K562 (cell line): ENCODE results near the gene RPS27. TPM values are rescaled to one million over a fixed set of nuclear protein-coding genes. Genes with fewer than 3 reads are reported as not detected.

Source experiments
- ATAC-seq: fragments of 200-7000 bp; cut with Tn5 transposase; 3 replicates; pipeline ENCODE4 v1.9.1; 2020; ENCODE audit warnings: moderate library complexity
- BruUV-seq: library from RNA; stranded (reverse); fragments of 400-500 nt; replicated peaks from 2 replicates; lab custom pipeline; 2021; lab: Mats Ljungman, UMichigan
- CTCF ChIA-PET: fragments of 300-600 bp; formaldehyde crosslinking; extraction: SDS; loops from one replicate; lab custom pipeline; 2021; ENCODE audit warnings: low intra/inter-chr PET ratio; lab: Yijun Ruan, JAX
- POLR2A ChIA-PET: fragments of 300-600, 350-650 bp; sonication (Branson Sonifier 250); formaldehyde crosslinking; extraction: SDS; loops from one replicate; lab custom pipeline; 2021; ENCODE audit warnings: antibody characterized with exemption, inconsistent platforms; lab: Yijun Ruan, JAX
- DNase-seq, 4 experiments: peaks; one replicate each; pipeline versions ENCODE4 v3.0.0 to v3.0.0-alpha.2; 2011 to 2018; ENCODE audit warnings: low spot score in 3 of 4, mixed read lengths in 3 of 4; ENCODE audit errors: extremely low read depth in 1 of 4
- FAIRE-seq: peaks from 2 replicates; lab custom pipeline; 2011; peaks lifted over from hg19 to GRCh38; lab: Jason Lieb, UNC
- H2AFZ ChIP-seq: 2 replicates; pipeline ENCODE4 v1.6.0; 2011; ENCODE audit warnings: low read depth, low read length, control low read depth, inconsistent platforms
- H3K27ac ChIP-seq: fragments of 200-600 bp; 3 replicates; pipeline ENCODE4 v1.8.0; 2011; ENCODE audit warnings: low read depth, mild to moderate bottlenecking, control low read depth, inconsistent platforms, low read length, moderate library complexity, mixed read lengths; ENCODE audit errors: extremely low read depth
- H3K27me3 ChIP-seq, 2 experiments: fragments of 300-600 bp in 1 of 2; 2 replicates in 1 of 2; 3 replicates in 1 of 2; pipeline versions ENCODE4 v1.6.0 to v1.8.0; 2011; ENCODE audit warnings: inconsistent platforms in 2 of 2, low read length in 2 of 2, mild to moderate bottlenecking in 1 of 2, mixed read lengths in 1 of 2, moderate library complexity in 1 of 2; ENCODE audit not compliant: control insufficient read depth in 2 of 2, insufficient read depth in 2 of 2
- H3K36me3 ChIP-seq: fragments of 300-600 bp; 3 replicates; pipeline ENCODE4 v1.8.0; 2011; ENCODE audit warnings: mild to moderate bottlenecking, low read length, inconsistent platforms; ENCODE audit not compliant: control insufficient read depth, insufficient read depth
- H3K4me1 ChIP-seq, 2 experiments: fragments of 200-600 bp in 1 of 2; replicated peaks in 1 of 2; 2 replicates in 1 of 2; 3 replicates in 1 of 2; pipeline versions ENCODE4 v1.5.1 to v1.8.0; 2011; ENCODE audit warnings: inconsistent platforms in 2 of 2, low read length in 2 of 2, mild to moderate bottlenecking in 1 of 2, mixed read lengths in 1 of 2, moderate library complexity in 1 of 2; ENCODE audit not compliant: control insufficient read depth in 2 of 2, insufficient read depth in 2 of 2
- H3K4me2 ChIP-seq: 2 replicates; pipeline ENCODE4 v1.6.1; 2011; ENCODE audit warnings: low read length, control low read depth, inconsistent platforms, mixed read lengths; ENCODE audit not compliant: insufficient read depth
- H3K4me3 ChIP-seq: fragments of 200-600 bp; sonication (generic), shearing (Covaris generic); 2 replicates; pipeline ENCODE4 v1.5.1; 2016; ENCODE audit warnings: control low read depth, inconsistent platforms
- H3K79me2 ChIP-seq: fragments of 200-600 bp; 3 replicates; pipeline ENCODE4 v1.8.0; 2011; ENCODE audit warnings: low read length, inconsistent platforms; ENCODE audit not compliant: control insufficient read depth, insufficient read depth
- H3K9ac ChIP-seq, 2 experiments: 2 replicates each; pipeline versions ENCODE4 v1.6.0 to v1.6.1; 2011; ENCODE audit warnings: low read depth in 2 of 2, low read length in 2 of 2, control low read depth in 1 of 2, inconsistent platforms in 1 of 2, mild to moderate bottlenecking in 1 of 2, mixed read lengths in 1 of 2; ENCODE audit not compliant: insufficient read depth in 1 of 2
- H3K9me1 ChIP-seq: one replicate; pipeline ENCODE4 v1.6.0; 2011; ENCODE audit warnings: inconsistent platforms, mild to moderate bottlenecking, low read length, moderate library complexity; ENCODE audit not compliant: control insufficient read depth, insufficient read depth
- H3K9me3 ChIP-seq: replicated peaks from 2 replicates; pipeline ENCODE4 v1.5.1; 2011; ENCODE audit warnings: low read depth, low read length, inconsistent platforms; ENCODE audit not compliant: control insufficient read depth, insufficient read depth
- H4K20me1 ChIP-seq: replicated peaks from 2 replicates; pipeline ENCODE4 v1.6.1; 2011; ENCODE audit warnings: low read length, inconsistent platforms, mixed read lengths; ENCODE audit not compliant: control insufficient read depth, insufficient read depth
- BCOR ChIP-seq: fragments of 450-650 bp; IDR thresholded peaks from 2 replicates; pipeline ENCODE4 v1.6.1; 2016
- COPS2 ChIP-seq: fragments of 450-650 bp; conservative IDR thresholded peaks from 2 replicates; pipeline ENCODE4 v1.6.1; 2016; ENCODE audit warnings: mild to moderate bottlenecking, moderate library complexity
- EWSR1 ChIP-seq: fragments of 450-650 bp; IDR thresholded peaks from 2 replicates; pipeline ENCODE4 v1.6.1; 2018; ENCODE audit warnings: borderline replicate concordance, mild to moderate bottlenecking, low read depth, moderate library complexity; ENCODE audit not compliant: partially characterized antibody
- GATAD2A ChIP-seq: fragments of 450-650 bp; IDR thresholded peaks from 2 replicates; pipeline ENCODE4 v1.6.1; 2017
- MYBL2 ChIP-seq, 2 experiments: fragments of 450-650 bp in 1 of 2; sonication (generic) in 1 of 2; formaldehyde crosslinking in 1 of 2; IDR thresholded peaks; 2 replicates each; pipeline versions ENCODE4 v1.6.1 to v1.8.1; 2017 to 2022; ENCODE audit warnings: borderline replicate concordance in 1 of 2, inconsistent platforms in 1 of 2, low read depth in 1 of 2, mild to moderate bottlenecking in 1 of 2, missing genetic modification reagents in 1 of 2, moderate library complexity in 1 of 2
- NFXL1 ChIP-seq: fragments of 450-650 bp; formaldehyde crosslinking; IDR thresholded peaks from 2 replicates; pipeline ENCODE4 v1.4.0; 2021; ENCODE audit warnings: mild to moderate bottlenecking
- NUFIP1 ChIP-seq: fragments of 450-650 bp; IDR thresholded peaks from 2 replicates; pipeline ENCODE4 v1.6.1; 2018; ENCODE audit not compliant: partially characterized antibody
- ZNF12 ChIP-seq: sonication (generic); formaldehyde crosslinking; IDR thresholded peaks from 2 replicates; pipeline ENCODE4 v1.4.0; 2020; ENCODE audit warnings: mild to moderate bottlenecking, missing genetic modification reagents
- ZNF143 ChIP-seq: sonication (generic); formaldehyde crosslinking; IDR thresholded peaks from 2 replicates; pipeline ENCODE4 v1.9.0; 2022; ENCODE audit warnings: mild to moderate bottlenecking, missing genetic modification reagents
- WGBS: fragments of 100-300 bp; shearing (Covaris generic); methylation state at CpG from one replicate; pipeline ENCODE4 v1.1.6; 2016; ENCODE audit warnings: low coverage, mixed read lengths; ENCODE audit not compliant: insufficient coverage; ENCODE audit errors: missing lambda C conversion rate; 5-methylcytosine and 5-hydroxymethylcytosine counted together
- in situ Hi-C: fragments of 300-500 bp; cut with MboI; formaldehyde crosslinking; loops from 4 replicates; pipeline ENCODE4 v1.15.0; 2018; ENCODE audit warnings: inconsistent platforms, mixed read lengths
- intact Hi-C: fragments of 100-400 bp; cut with micrococcal nuclease; formaldehyde crosslinking; loops from 2 replicates; pipeline ENCODE4 v1.14.2; 2022
- polyA plus RNA-seq, 8 experiments: library from polyadenylated mRNA; depleted of rRNA in 4 of 8; stranded (reverse) in 5 of 8; unstranded in 3 of 8; fragments of >200 nt; fragmentation: Nextera tagmentation in 2 of 8; fragmentation: Illumina TruSeq in 1 of 8; extraction: Ambion mirVana in 2 of 8; extraction: Trizol in 1 of 8; gene quantifications; 2 replicates each; pipeline versions ENCODE4 v1.2.1 to v1.2.3, GENCODE V29; 2011 to 2014; ENCODE audit warnings: inconsistent platforms in 1 of 8, missing spikeins in 1 of 8
- total RNA-seq, 7 experiments: library from RNA; depleted of rRNA in 6 of 7; stranded (reverse); fragments of >200 nt in 6 of 7; fragmentation: Illumina TruSeq in 2 of 7; extraction: Trizol in 2 of 7; gene quantifications; 2 replicates each; pipeline versions ENCODE4 v1.2.1 to v1.2.3, GENCODE V29; 2011 to 2021; ENCODE audit warnings: low replicate concordance in 1 of 7
- TF ChIP-seq, protein P1 (sequence below), 2 experiments: fragments of 450-650 bp in 1 of 2; sonication (generic) in 1 of 2; formaldehyde crosslinking in 1 of 2; IDR thresholded peaks; 2 replicates each; pipeline versions ENCODE4 v1.7.1 to v1.9.0; 2016 to 2022; ENCODE audit warnings: inconsistent platforms in 1 of 2, mild to moderate bottlenecking in 1 of 2, missing genetic modification reagents in 1 of 2
- TF ChIP-seq, protein P2 (sequence below): fragments of 450-650 bp; formaldehyde crosslinking; IDR thresholded peaks from 2 replicates; pipeline ENCODE4 v1.4.0; 2020; ENCODE audit warnings: mild to moderate bottlenecking, moderate library complexity

RPS27 gene
- total and polyA plus RNA-seq, 9 of the 15 experiments (the other 6 are each of a cell fraction or from before 2014, with no cell fraction given), result 2,091 to 9,377 (median 6,706) TPM

DNA sequence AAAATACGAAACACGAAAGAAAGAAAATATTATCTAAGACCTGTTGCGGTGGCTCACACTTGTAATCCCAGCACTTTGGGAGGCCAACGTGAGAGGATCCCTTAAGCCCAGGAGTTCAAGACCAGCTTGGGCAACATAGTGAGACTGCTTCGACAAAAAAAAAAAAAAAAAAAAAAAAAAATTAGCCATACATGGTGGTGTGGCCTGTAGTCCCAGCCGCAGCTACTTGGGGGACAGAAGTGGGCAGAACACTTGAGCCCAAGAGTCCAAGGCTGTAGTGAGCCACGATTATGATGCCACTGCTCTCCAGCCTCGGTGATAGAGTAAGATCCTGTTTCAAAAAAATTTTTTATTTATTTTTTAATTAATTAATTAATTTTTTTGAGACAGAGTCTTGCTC lies 2.9 kb upstream of the RPS27 start:
- Histone ChIP-seq H3K27me3 (no peaks in the 10 kb centered on the region), H3K9me3 (no peaks in the 10 kb centered on the region), H3K36me3 (peaks cover 29% of the 10 kb centered on the region)
- TF ChIP-seq, protein P1, sequence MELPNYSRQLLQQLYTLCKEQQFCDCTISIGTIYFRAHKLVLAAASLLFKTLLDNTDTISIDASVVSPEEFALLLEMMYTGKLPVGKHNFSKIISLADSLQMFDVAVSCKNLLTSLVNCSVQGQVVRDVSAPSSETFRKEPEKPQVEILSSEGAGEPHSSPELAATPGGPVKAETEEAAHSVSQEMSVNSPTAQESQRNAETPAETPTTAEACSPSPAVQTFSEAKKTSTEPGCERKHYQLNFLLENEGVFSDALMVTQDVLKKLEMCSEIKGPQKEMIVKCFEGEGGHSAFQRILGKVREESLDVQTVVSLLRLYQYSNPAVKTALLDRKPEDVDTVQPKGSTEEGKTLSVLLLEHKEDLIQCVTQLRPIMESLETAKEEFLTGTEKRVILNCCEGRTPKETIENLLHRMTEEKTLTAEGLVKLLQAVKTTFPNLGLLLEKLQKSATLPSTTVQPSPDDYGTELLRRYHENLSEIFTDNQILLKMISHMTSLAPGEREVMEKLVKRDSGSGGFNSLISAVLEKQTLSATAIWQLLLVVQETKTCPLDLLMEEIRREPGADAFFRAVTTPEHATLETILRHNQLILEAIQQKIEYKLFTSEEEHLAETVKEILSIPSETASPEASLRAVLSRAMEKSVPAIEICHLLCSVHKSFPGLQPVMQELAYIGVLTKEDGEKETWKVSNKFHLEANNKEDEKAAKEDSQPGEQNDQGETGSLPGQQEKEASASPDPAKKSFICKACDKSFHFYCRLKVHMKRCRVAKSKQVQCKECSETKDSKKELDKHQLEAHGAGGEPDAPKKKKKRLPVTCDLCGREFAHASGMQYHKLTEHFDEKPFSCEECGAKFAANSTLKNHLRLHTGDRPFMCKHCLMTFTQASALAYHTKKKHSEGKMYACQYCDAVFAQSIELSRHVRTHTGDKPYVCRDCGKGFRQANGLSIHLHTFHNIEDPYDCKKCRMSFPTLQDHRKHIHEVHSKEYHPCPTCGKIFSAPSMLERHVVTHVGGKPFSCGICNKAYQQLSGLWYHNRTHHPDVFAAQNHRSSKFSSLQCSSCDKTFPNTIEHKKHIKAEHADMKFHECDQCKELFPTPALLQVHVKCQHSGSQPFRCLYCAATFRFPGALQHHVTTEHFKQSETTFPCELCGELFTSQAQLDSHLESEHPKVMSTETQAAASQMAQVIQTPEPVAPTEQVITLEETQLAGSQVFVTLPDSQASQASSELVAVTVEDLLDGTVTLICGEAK (IDR thresholded peaks at IDR 0.05), result no peak
- TF ChIP-seq, protein P1 (CRISPR knock-in tag; IDR thresholded peaks at IDR 0.05), result no peak
- TF ChIP-seq, protein P2, sequence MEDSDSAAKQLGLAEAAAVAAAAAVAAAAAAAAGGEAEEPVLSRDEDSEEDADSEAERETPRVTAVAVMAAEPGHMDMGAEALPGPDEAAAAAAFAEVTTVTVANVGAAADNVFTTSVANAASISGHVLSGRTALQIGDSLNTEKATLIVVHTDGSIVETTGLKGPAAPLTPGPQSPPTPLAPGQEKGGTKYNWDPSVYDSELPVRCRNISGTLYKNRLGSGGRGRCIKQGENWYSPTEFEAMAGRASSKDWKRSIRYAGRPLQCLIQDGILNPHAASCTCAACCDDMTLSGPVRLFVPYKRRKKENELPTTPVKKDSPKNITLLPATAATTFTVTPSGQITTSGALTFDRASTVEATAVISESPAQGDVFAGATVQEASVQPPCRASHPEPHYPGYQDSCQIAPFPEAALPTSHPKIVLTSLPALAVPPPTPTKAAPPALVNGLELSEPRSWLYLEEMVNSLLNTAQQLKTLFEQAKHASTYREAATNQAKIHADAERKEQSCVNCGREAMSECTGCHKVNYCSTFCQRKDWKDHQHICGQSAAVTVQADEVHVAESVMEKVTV (CRISPR knock-in tag), result no peak
- TF ChIP-seq NFXL1 (no peak), ZNF12 (CRISPR knock-in tag) (no peak), MYBL2 (IDR thresholded peaks at IDR 0.05; ENCODE audit: low read depth) (no peak), MYBL2 (CRISPR knock-in tag; IDR thresholded peaks at IDR 0.05; ENCODE audit: borderline replicate concordance) (no peak), COPS2 (no peak), NUFIP1 (no peak), GATAD2A (no peak), ZNF143 (no peak), BCOR (no peak), EWSR1 (no peak)
- TF ChIP-seq, all 486 proteins: peak for 0
- intact Hi-C loops (loop anchor here (5.0 to 10.0 kb wide), 5 partner anchors 40 to 633 kb away; partner anchors contain the start of genes DENND4B, ILF2 and S100A9), in situ Hi-C loops (loop anchor here (5.0 to 10.0 kb wide), 3 partner anchors 190 to 483 kb away; partner anchors contain the start of gene NPR1)
- POLR2A ChIA-PET, result interaction anchor here (0.5 to 2.8 kb wide), 8 partner anchors 9 to 352 kb away, joined by 3 to 16 read pairs (median 4); partner anchors contain the start of genes CREB3L4 and JTB
- no peaks in the 10 kb centered on the region; the same call in 1 of the 2 replicates for H4K20me1 ChIP-seq
- H3K9me1 ChIP-seq, result no peaks in the 10 kb centered on the region
- no peak overlapping the region for H3K27ac ChIP-seq
- no peak for DNase-seq
- H3K4me1 ChIP-seq, result peaks cover 13 to 17% of the 10 kb centered on the region in 2 experiments; a peak in 4 of 5 replicates
- no peak overlapping the region for H3K9ac ChIP-seq
- WGBS, result 84% methylated on average over 7 of the region's 8 CpGs
- FAIRE-seq, result no peak
- CTCF ChIA-PET, result interaction anchor here (1.1 to 1.8 kb wide), 4 partner anchors 166 to 480 kb away, joined by 3 to 19 read pairs (median 6); no protein-coding TSS in a partner anchor
- H2AFZ ChIP-seq, result peak overlapping the region; percentile 89; the same call in 1 of the 2 replicates
- H3K79me2 ChIP-seq, result peaks cover 36% of the 10 kb centered on the region
- no peak overlapping the region for H3K4me2 ChIP-seq
- no TSS peak for BruUV-seq
- no peak overlapping the region for H3K4me3 ChIP-seq
- no peak for ATAC-seq
